Thyroid gland (tissue), 4 donors: ENCODE measurements around the gene LDLRAD4.

Experiments used
- POLR2A ChIP-seq, 2 donors: fragments of 450-650 bp; IDR thresholded peaks; one replicate each; pipeline ENCODE4 v1.6.1; 2017; ENCODE audit warnings: antibody characterized with exemption in 2 of 2, mild to moderate bottlenecking in 2 of 2, moderate library complexity in 1 of 2
- TF ChIP-seq, protein P1 (sequence below), 6 experiments: fragments of 200-600 bp in 3 of 6; fragments of 450-650 bp in 3 of 6; sonication (generic) in 3 of 6; IDR thresholded peaks; one replicate each; pipeline ENCODE4 v1.5.1; 2016 to 2019; ENCODE audit warnings: antibody characterized with exemption in 6 of 6, mild to moderate bottlenecking in 2 of 6, inconsistent platforms in 1 of 6, moderate library complexity in 1 of 6

DNA sequence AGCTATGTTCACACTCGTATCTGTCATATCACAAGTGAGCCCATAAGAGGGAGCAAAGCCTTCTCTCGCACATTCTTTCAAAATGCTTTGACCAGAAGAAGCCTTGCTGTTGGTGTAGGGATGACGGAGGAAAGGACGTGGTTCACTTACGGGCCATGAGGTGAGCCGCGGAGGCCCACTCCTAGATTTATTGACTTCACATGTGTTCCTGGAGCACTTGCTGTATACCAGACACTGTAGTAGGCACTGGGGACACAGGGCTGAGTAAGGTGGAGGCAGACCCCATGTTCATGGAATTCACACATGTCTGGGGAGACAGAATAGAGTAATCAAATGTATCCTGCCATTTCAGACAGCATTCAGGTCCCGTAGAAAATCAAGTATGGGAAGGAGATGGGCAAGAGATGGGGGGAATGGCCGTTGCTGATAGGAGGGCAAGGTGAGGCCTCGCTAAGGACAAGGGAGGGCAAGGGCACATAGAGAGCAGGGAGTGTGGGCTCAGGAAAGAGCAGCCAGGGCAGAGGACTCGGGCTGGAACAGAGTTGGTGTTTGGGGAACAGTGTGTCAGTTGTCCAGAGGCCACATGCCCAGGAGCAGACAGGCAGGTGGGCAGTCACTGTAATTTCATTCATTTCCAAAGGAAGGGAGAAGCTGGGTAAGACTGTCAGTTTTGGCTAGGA is 182.2 kb downstream of the LDLRAD4 start:
- no peak for TF ChIP-seq POLR2A (IDR thresholded peaks at IDR 0.05)
- TF ChIP-seq, protein P1, sequence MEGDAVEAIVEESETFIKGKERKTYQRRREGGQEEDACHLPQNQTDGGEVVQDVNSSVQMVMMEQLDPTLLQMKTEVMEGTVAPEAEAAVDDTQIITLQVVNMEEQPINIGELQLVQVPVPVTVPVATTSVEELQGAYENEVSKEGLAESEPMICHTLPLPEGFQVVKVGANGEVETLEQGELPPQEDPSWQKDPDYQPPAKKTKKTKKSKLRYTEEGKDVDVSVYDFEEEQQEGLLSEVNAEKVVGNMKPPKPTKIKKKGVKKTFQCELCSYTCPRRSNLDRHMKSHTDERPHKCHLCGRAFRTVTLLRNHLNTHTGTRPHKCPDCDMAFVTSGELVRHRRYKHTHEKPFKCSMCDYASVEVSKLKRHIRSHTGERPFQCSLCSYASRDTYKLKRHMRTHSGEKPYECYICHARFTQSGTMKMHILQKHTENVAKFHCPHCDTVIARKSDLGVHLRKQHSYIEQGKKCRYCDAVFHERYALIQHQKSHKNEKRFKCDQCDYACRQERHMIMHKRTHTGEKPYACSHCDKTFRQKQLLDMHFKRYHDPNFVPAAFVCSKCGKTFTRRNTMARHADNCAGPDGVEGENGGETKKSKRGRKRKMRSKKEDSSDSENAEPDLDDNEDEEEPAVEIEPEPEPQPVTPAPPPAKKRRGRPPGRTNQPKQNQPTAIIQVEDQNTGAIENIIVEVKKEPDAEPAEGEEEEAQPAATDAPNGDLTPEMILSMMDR (IDR thresholded peaks at IDR 0.05), result no peak
